ENCODE measurements around the gene ABHD15. TPM values are rescaled to one million over a fixed set of nuclear protein-coding genes. Genes with fewer than 3 reads are reported as not detected.

Gene ABHD15
- total RNA-seq, 1 donor from 2014 or later: 11.6 TPM

- Mint-ChIP-seq H3K9me3 (no peaks in the 10 kb centered on the region), H3K4me3 (no peak overlapping the region), H3K27me3 (no peaks in the 10 kb centered on the region), H3K36me3 (peaks cover 8% of the 10 kb centered on the region), H3K27ac (no peak overlapping the region), H3K4me1 (ENCODE audit: unreplicated experiment) (peaks cover 6% of the 10 kb centered on the region)
- DNase-seq (ENCODE audit: extremely low spot score, unreplicated experiment): no peak
- TF ChIP-seq, protein P1, sequence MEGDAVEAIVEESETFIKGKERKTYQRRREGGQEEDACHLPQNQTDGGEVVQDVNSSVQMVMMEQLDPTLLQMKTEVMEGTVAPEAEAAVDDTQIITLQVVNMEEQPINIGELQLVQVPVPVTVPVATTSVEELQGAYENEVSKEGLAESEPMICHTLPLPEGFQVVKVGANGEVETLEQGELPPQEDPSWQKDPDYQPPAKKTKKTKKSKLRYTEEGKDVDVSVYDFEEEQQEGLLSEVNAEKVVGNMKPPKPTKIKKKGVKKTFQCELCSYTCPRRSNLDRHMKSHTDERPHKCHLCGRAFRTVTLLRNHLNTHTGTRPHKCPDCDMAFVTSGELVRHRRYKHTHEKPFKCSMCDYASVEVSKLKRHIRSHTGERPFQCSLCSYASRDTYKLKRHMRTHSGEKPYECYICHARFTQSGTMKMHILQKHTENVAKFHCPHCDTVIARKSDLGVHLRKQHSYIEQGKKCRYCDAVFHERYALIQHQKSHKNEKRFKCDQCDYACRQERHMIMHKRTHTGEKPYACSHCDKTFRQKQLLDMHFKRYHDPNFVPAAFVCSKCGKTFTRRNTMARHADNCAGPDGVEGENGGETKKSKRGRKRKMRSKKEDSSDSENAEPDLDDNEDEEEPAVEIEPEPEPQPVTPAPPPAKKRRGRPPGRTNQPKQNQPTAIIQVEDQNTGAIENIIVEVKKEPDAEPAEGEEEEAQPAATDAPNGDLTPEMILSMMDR (conservative IDR thresholded peaks at IDR 0.05): no peak
Observed at GRCh38 chr17:29576214-29577000, 9.6 kb upstream of the ABHD15 start.

- peaks cover 12% of the 10 kb centered on the region for H3K36me3 Mint-ChIP-seq
- peak overlapping the region; percentile 50 for H3K27ac Mint-ChIP-seq
- H3K9me3 Mint-ChIP-seq: no peaks in the 10 kb centered on the region
- peaks cover 10% of the 10 kb centered on the region for H3K4me1 Mint-ChIP-seq (ENCODE audit: unreplicated experiment)
- TF ChIP-seq, protein P1 (conservative IDR thresholded peaks at IDR 0.05): no peak
- peak; percentile 68 for DNase-seq (ENCODE audit: extremely low spot score, unreplicated experiment)
- H3K27me3 Mint-ChIP-seq: no peaks in the 10 kb centered on the region
- no peak overlapping the region for H3K4me3 Mint-ChIP-seq
Observed at GRCh38 chr17:29575511-29576213, 8.8 kb upstream of the ABHD15 start.

- DNase-seq (ENCODE audit: extremely low spot score, unreplicated experiment): peak; percentile 45
- Mint-ChIP-seq H3K9me3 (no peaks in the 10 kb centered on the region), H3K27me3 (no peaks in the 10 kb centered on the region), H3K4me1 (ENCODE audit: unreplicated experiment) (peaks cover 7% of the 10 kb centered on the region), H3K27ac (peak overlapping the region; percentile 50), H3K4me3 (no peak overlapping the region), H3K36me3 (peaks cover 7% of the 10 kb centered on the region)
- TF ChIP-seq, protein P1 (conservative IDR thresholded peaks at IDR 0.05): no peak
Observed at GRCh38 chr17:29574732-29575510, 8.1 kb upstream of the ABHD15 start.

DNA sequence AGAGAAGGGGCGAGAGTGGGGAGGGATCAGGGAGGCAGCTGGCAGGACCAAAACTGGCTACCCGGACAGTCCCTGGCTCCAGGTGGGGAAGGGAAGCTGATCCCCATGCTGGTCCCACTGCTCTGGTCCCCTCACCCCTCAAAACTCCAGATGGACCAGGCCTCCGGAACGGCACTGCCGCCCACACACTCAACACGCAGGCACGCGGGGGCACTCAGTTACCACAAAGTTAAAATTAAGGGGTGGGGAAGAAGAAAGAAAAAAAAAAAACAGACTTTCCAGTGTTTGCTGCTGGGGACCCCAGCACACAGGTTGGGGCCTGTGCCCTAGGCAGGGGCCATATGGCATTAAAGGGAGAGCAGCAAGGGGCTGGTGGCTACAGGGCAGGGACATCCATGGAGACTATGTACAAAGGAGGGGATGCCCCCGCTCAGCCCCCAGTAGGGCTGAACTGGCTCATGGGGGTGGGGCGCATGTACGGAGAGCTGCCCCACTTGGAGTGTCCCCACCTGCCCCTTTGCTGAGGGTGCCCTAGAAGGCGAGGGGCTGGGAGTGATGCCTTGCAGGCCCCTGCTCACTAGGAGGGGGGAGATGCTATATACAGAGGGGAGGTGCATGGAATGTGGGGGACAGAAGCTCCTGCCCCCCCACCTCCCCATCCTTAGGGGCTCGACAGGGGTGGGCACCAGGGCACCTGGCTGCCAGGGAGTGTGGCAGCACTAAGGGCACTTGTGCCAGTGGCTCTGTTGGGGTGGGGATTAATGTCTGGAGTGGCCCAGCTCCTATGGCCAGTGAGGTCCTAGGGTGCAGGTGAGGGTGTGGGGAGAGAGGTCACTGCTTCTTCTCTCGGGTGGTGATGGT lies 7.3 kb upstream of the ABHD15 start:
- peak; percentile 62 for DNase-seq (ENCODE audit: extremely low spot score, unreplicated experiment)
- Mint-ChIP-seq H3K4me3 (no peak overlapping the region), H3K9me3 (no peaks in the 10 kb centered on the region), H3K27me3 (peaks cover 2% of the 10 kb centered on the region), H3K4me1 (ENCODE audit: unreplicated experiment) (peaks cover 7% of the 10 kb centered on the region), H3K36me3 (peaks cover 6% of the 10 kb centered on the region), H3K27ac (peak overlapping the region; percentile 50)
- TF ChIP-seq, protein P1 (conservative IDR thresholded peaks at IDR 0.05): no peak

DNA sequence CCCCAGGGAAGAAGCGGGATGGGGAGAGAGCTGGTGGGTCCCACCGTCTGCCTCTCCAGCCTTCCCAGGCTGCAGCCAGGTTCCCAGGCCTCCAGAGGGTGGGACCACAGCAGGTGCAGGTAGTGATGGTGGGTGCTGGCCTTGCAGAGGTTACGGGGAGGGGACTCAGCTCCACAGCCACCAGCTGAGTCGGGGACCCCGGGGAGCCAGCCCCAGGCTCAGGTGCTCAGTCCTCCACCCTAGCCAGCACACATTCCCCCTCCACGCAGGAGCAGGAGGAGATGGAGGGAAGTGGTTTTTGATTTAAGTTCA lies 6.7 kb upstream of the ABHD15 start:
- TF ChIP-seq, protein P1 (conservative IDR thresholded peaks at IDR 0.05): no peak
- H3K4me3 Mint-ChIP-seq: no peak overlapping the region
- H3K9me3 Mint-ChIP-seq: no peaks in the 10 kb centered on the region
- peak; percentile 64 for DNase-seq (ENCODE audit: extremely low spot score, unreplicated experiment)
- peaks cover 6% of the 10 kb centered on the region for H3K36me3 Mint-ChIP-seq
- H3K4me1 Mint-ChIP-seq (ENCODE audit: unreplicated experiment): peaks cover 7% of the 10 kb centered on the region
- H3K27ac Mint-ChIP-seq: no peak overlapping the region
- H3K27me3 Mint-ChIP-seq: peaks cover 3% of the 10 kb centered on the region

All from type B pancreatic cell (in vitro differentiated cells).